ENCODE measurements around the gene AMBRA1.

- TF ChIP-seq POLR2AphosphoS5 (IDR thresholded peaks at IDR 0.05; ENCODE audit: insufficient read depth, low read depth, low read length): no peak
- no peak for TF ChIP-seq CTCF (IDR thresholded peaks at IDR 0.05; ENCODE audit: extremely low read depth in 1 of 2, insufficient read depth in 1 of 2, low read depth in 1 of 2, low read length in 2 of 2)
- TF ChIP-seq, protein P1, sequence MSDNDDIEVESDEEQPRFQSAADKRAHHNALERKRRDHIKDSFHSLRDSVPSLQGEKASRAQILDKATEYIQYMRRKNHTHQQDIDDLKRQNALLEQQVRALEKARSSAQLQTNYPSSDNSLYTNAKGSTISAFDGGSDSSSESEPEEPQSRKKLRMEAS (IDR thresholded peaks at IDR 0.05; ENCODE audit: insufficient read depth, insufficient read length): no peak
- no peak for TF ChIP-seq POLR2A (IDR thresholded peaks at IDR 0.05; ENCODE audit: low read depth, low read length)
- TF ChIP-seq GATA2 (IDR thresholded peaks at IDR 0.05; ENCODE audit: insufficient read depth, insufficient read length, low read depth, low read length): no peak
- TF ChIP-seq JUN (IDR thresholded peaks at IDR 0.05; ENCODE audit: borderline replicate concordance, insufficient read depth, insufficient read length, low read depth): no peak
- no peak for TF ChIP-seq FOS (IDR thresholded peaks at IDR 0.05; ENCODE audit: borderline replicate concordance, insufficient read depth, low read length)
- TF ChIP-seq EZH2 (IDR thresholded peaks at IDR 0.05; ENCODE audit: borderline replicate concordance, low read depth, low read length, severe bottlenecking): no peak
These were observed 208.4 kb downstream of the AMBRA1 start for GRCh38 chr11:46385169-46386004.
